Measurements from ENCODE around the gene LRRTM2.

The LRRTM2 gene

GRCh38 chr5:138898742-138899141 is 23.6 kb upstream of the LRRTM2 start:
- Histone ChIP-seq H3K4me3 (ENCODE audit: severe bottlenecking) (no peak overlapping the region), H3K9me3 (ENCODE audit: severe bottlenecking) (no peaks in the 10 kb centered on the region), H3K27ac (ENCODE audit: poor library complexity, severe bottlenecking) (no peak overlapping the region), H3K27me3 (ENCODE audit: insufficient read depth, poor library complexity, severe bottlenecking) (no peaks in the 10 kb centered on the region), H3K36me3 (ENCODE audit: low read depth) (peaks cover 51% of the 10 kb centered on the region), H3K4me1 (ENCODE audit: insufficient read depth, poor library complexity, severe bottlenecking) (peaks cover 42% of the 10 kb centered on the region)
- DNase-seq (ENCODE audit: low spot score) (no peak), ATAC-seq (ENCODE audit: low read depth) (no peak)
- TF ChIP-seq CTCF (IDR thresholded peaks at IDR 0.05; ENCODE audit: poor library complexity, severe bottlenecking), result no peak

- no peaks in the 10 kb centered on the region for H3K9me3 ChIP-seq (ENCODE audit: severe bottlenecking)
- peaks cover 37% of the 10 kb centered on the region for H3K4me1 ChIP-seq (ENCODE audit: insufficient read depth, poor library complexity, severe bottlenecking)
- no peak for TF ChIP-seq CTCF (IDR thresholded peaks at IDR 0.05; ENCODE audit: poor library complexity, severe bottlenecking)
- H3K4me3 ChIP-seq (ENCODE audit: severe bottlenecking), result no peak overlapping the region
- DNase-seq (ENCODE audit: low spot score) (no peak), ATAC-seq (ENCODE audit: low read depth) (no peak)
- peaks cover 50% of the 10 kb centered on the region for H3K36me3 ChIP-seq (ENCODE audit: low read depth)
- no peaks in the 10 kb centered on the region for H3K27me3 ChIP-seq (ENCODE audit: insufficient read depth, poor library complexity, severe bottlenecking)
- H3K27ac ChIP-seq (ENCODE audit: poor library complexity, severe bottlenecking), result no peak overlapping the region
Observed at GRCh38 chr5:138898299-138898698, 23.2 kb upstream of the LRRTM2 start.

DNA sequence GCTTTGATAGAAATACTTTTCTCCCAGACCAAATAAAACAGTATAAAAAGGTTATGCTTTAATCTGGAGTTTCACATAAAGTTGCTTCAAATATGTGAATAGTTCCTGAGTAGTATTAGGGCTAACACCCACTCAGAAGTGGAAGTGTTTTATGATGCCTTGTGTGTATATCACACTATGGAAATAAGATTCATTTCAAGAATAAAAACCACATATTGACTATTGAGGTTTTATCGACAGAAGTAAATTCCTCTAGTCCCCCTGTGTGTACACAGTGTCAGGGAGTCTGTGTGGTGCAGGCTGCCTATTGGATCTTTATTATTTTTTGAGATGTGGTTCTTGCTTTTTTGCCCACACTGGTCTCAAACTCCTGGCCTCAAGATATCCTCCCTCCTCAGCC is 20.8 kb upstream of the LRRTM2 start:
- no peaks in the 10 kb centered on the region for H3K27me3 ChIP-seq (ENCODE audit: insufficient read depth, poor library complexity, severe bottlenecking)
- peaks cover 25% of the 10 kb centered on the region for H3K4me1 ChIP-seq (ENCODE audit: insufficient read depth, poor library complexity, severe bottlenecking)
- no peak overlapping the region for H3K4me3 ChIP-seq (ENCODE audit: severe bottlenecking)
- peaks cover 56% of the 10 kb centered on the region for H3K36me3 ChIP-seq (ENCODE audit: low read depth)
- no peak overlapping the region for H3K27ac ChIP-seq (ENCODE audit: poor library complexity, severe bottlenecking)
- ATAC-seq (ENCODE audit: low read depth), result no peak
- no peak for TF ChIP-seq CTCF (IDR thresholded peaks at IDR 0.05; ENCODE audit: poor library complexity, severe bottlenecking)
- H3K9me3 ChIP-seq (ENCODE audit: severe bottlenecking), result no peaks in the 10 kb centered on the region
- no peak for DNase-seq (ENCODE audit: low spot score)

- Histone ChIP-seq H3K27ac (ENCODE audit: poor library complexity, severe bottlenecking) (no peak overlapping the region), H3K36me3 (ENCODE audit: low read depth) (peaks cover 80% of the 10 kb centered on the region), H3K4me3 (ENCODE audit: severe bottlenecking) (no peak overlapping the region), H3K9me3 (ENCODE audit: severe bottlenecking) (no peaks in the 10 kb centered on the region), H3K27me3 (ENCODE audit: insufficient read depth, poor library complexity, severe bottlenecking) (no peaks in the 10 kb centered on the region), H3K4me1 (ENCODE audit: insufficient read depth, poor library complexity, severe bottlenecking) (no peaks in the 10 kb centered on the region)
- ATAC-seq (ENCODE audit: low read depth), result no peak
- no peak for TF ChIP-seq CTCF (IDR thresholded peaks at IDR 0.05; ENCODE audit: poor library complexity, severe bottlenecking)
- DNase-seq (ENCODE audit: low spot score), result no peak
Observed at GRCh38 chr5:138890644-138891043, 15.5 kb upstream of the LRRTM2 start.

- no peak for ATAC-seq (ENCODE audit: low read depth)
Observed at GRCh38 chr5:138889994-138890393, 14.9 kb upstream of the LRRTM2 start.

More at GRCh38 chr5:138889994-138890393, 14.9 kb upstream of the LRRTM2 start:
- no peaks in the 10 kb centered on the region for H3K27me3 ChIP-seq (ENCODE audit: insufficient read depth, poor library complexity, severe bottlenecking)
- peaks cover 83% of the 10 kb centered on the region for H3K36me3 ChIP-seq (ENCODE audit: low read depth)
- H3K27ac ChIP-seq (ENCODE audit: poor library complexity, severe bottlenecking), result no peak overlapping the region
- DNase-seq (ENCODE audit: low spot score), result no peak
- no peak for TF ChIP-seq CTCF (IDR thresholded peaks at IDR 0.05; ENCODE audit: poor library complexity, severe bottlenecking)
- no peaks in the 10 kb centered on the region for H3K9me3 ChIP-seq (ENCODE audit: severe bottlenecking)
- no peaks in the 10 kb centered on the region for H3K4me1 ChIP-seq (ENCODE audit: insufficient read depth, poor library complexity, severe bottlenecking)
- H3K4me3 ChIP-seq (ENCODE audit: severe bottlenecking), result no peak overlapping the region

All from RWPE2 (cell line).